A549 treated with CpdA at 1 μM for 4 hours (cell line): Measurements from ENCODE around the gene MARCO. TPM values are rescaled to one million over a fixed set of nuclear protein-coding genes. Genes with fewer than 3 reads are reported as not detected.

ENCODE experiments used
- total RNA-seq: library from RNA; stranded (reverse); fragments of 200-300 nt; extraction: Qiagen RNA extraction; gene quantifications from 5 replicates; pipeline ENCODE4 v1.2.3, GENCODE V29; 2022; ENCODE audit warnings: low read depth

Gene MARCO, protein sequence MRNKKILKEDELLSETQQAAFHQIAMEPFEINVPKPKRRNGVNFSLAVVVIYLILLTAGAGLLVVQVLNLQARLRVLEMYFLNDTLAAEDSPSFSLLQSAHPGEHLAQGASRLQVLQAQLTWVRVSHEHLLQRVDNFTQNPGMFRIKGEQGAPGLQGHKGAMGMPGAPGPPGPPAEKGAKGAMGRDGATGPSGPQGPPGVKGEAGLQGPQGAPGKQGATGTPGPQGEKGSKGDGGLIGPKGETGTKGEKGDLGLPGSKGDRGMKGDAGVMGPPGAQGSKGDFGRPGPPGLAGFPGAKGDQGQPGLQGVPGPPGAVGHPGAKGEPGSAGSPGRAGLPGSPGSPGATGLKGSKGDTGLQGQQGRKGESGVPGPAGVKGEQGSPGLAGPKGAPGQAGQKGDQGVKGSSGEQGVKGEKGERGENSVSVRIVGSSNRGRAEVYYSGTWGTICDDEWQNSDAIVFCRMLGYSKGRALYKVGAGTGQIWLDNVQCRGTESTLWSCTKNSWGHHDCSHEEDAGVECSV
- total RNA-seq: 0.09 to 0.11 TPM in 2 of 5 replicates, not detected in the others

DNA sequence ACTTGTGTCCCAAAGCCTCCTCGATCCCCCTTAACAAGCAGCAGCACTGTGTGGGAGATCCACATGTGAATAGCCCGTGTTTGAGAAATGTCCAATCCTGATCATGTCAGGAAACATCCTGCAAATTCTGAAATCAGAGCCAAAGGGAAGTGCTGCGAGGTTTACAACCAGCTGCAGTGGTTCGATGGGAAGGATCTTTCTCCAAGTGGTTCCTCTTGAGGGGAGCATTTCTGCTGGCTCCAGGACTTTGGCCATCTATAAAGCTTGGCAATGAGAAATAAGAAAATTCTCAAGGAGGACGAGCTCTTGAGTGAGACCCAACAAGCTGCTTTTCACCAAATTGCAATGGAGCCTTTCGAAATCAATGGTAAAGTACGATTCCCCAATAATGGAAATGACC, at the start of gene MARCO:
MARCO (plus strand) TSS at position 164 of the 400 bp plus-strand sequence; CDS start at position 271, 107 bp downstream.

Other genes with a start within 250 kb of the MARCO start
- gene EN1, start 94.5 kb upstream of the MARCO start, total RNA-seq: 0.60 to 1.1 TPM (median 0.94 TPM) in 5 replicates
- gene C1QL2, start 216.6 kb downstream of the MARCO start, total RNA-seq: 0.09 to 0.18 TPM (median 0.11 TPM) in 4 of 5 replicates, not detected in the other